Osteocyte (in vitro differentiated cells): ENCODE measurements around the gene DHRS1. TPM values are rescaled to one million over a fixed set of nuclear protein-coding genes. Genes with fewer than 3 reads are reported as not detected.

Source experiments
- DNase-seq: peaks from one replicate; pipeline ENCODE4 v3.0.0; 2021; ENCODE audit warnings: mixed read lengths; ENCODE audit not compliant: unreplicated experiment; ENCODE audit errors: extremely low spot score
- H3K27ac Mint-ChIP-seq: one replicate; pipeline ENCODE4 v1.8.0; 2021; ENCODE audit warnings: mild to moderate bottlenecking, mixed read lengths; ENCODE audit not compliant: unreplicated experiment
- H3K27me3 Mint-ChIP-seq: one replicate; pipeline ENCODE4 v1.8.0; 2021; ENCODE audit warnings: mixed read lengths; ENCODE audit not compliant: unreplicated experiment
- H3K36me3 Mint-ChIP-seq: one replicate; pipeline ENCODE4 v1.8.0; 2021; ENCODE audit warnings: mixed read lengths; ENCODE audit not compliant: unreplicated experiment
- H3K4me1 Mint-ChIP-seq: one replicate; pipeline ENCODE4 v1.8.0; 2021; ENCODE audit warnings: mixed read lengths; ENCODE audit not compliant: unreplicated experiment
- H3K4me3 Mint-ChIP-seq: one replicate; pipeline ENCODE4 v1.8.0; 2021; ENCODE audit warnings: mild to moderate bottlenecking, moderate library complexity, mixed read lengths; ENCODE audit not compliant: unreplicated experiment
- H3K9me3 Mint-ChIP-seq: one replicate; pipeline ENCODE4 v1.8.0; 2021; ENCODE audit warnings: mixed read lengths; ENCODE audit not compliant: unreplicated experiment
- total RNA-seq: library from RNA; stranded (reverse); gene quantifications from 2 replicates; pipeline ENCODE4 v1.2.1, GENCODE V29; 2021
- TF ChIP-seq, protein P1 (sequence below): fragments of 200-600 bp; sonication (generic); IDR thresholded peaks from 2 replicates; pipeline ENCODE4 v1.5.0; 2021; ENCODE audit warnings: antibody characterized with exemption, mild to moderate bottlenecking, moderate library complexity

The DHRS1 gene
- total RNA-seq, 1 donor from 2014 or later, result 27.0 TPM

DNA sequence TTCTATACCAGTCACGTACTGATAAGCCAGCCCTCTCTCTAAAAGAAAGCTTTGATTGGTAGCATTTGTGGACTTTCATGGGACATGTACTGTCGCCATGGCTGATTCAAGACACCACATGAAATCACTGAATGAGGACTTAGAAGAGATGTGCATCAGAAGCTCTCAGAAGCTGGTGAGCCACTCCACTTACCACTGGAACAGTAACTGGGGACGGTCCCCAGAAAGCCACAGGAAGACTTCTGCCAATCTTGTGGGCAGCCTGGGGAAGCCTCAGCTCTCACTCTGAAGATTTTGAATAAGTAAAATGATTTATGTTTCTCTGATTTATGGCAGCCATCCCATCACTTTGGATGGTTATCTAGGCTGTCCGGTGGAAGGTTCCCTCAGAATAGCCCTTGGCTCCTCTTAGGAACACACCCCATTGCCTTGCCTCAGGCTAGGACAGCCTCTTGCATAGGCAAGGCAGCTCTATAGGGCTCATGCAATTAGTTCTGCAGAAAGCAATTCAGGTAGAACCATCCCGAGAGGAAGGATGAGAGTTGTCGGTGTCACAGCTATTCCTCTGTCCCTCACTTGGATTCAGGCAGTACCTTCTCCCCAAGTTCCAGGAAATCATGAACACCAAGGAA, 9.8 kb downstream of the DHRS1 start:
- DNase-seq, result no peak
- no peaks in the 10 kb centered on the region for H3K4me1 Mint-ChIP-seq
- no peak overlapping the region for H3K4me3 Mint-ChIP-seq
- no peaks in the 10 kb centered on the region for H3K27me3 Mint-ChIP-seq
- TF ChIP-seq, protein P1, sequence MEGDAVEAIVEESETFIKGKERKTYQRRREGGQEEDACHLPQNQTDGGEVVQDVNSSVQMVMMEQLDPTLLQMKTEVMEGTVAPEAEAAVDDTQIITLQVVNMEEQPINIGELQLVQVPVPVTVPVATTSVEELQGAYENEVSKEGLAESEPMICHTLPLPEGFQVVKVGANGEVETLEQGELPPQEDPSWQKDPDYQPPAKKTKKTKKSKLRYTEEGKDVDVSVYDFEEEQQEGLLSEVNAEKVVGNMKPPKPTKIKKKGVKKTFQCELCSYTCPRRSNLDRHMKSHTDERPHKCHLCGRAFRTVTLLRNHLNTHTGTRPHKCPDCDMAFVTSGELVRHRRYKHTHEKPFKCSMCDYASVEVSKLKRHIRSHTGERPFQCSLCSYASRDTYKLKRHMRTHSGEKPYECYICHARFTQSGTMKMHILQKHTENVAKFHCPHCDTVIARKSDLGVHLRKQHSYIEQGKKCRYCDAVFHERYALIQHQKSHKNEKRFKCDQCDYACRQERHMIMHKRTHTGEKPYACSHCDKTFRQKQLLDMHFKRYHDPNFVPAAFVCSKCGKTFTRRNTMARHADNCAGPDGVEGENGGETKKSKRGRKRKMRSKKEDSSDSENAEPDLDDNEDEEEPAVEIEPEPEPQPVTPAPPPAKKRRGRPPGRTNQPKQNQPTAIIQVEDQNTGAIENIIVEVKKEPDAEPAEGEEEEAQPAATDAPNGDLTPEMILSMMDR, result no peak
- H3K36me3 Mint-ChIP-seq, result peaks cover 16% of the 10 kb centered on the region
- H3K27ac Mint-ChIP-seq, result no peak overlapping the region
- no peaks in the 10 kb centered on the region for H3K9me3 Mint-ChIP-seq

DNA sequence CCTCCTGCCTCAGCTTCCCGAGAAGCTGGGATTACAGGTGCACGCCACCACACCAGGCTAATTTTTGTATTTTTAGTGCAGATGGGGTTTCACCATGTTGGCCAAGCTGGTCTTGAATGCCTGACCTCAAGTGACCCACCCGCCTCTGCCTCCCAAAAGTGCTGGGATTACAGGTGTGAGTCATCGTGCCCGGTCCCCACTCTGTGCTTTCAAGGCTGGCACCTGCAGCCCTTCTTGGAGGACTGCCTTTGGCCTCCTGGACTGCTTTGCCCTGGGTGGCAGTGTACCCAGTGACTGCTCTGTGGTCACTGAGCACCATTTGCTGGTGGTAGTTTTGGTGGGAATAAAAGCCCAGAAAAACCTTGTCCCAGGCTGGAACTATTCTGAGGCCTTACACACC, 12.6 kb downstream of the DHRS1 start:
- Mint-ChIP-seq H3K9me3 (no peaks in the 10 kb centered on the region), H3K4me3 (no peak overlapping the region), H3K27me3 (no peaks in the 10 kb centered on the region), H3K36me3 (peaks cover 11% of the 10 kb centered on the region), H3K27ac (no peak overlapping the region), H3K4me1 (peaks cover 5% of the 10 kb centered on the region)
- TF ChIP-seq, protein P1, result no peak
- no peak for DNase-seq

DNA sequence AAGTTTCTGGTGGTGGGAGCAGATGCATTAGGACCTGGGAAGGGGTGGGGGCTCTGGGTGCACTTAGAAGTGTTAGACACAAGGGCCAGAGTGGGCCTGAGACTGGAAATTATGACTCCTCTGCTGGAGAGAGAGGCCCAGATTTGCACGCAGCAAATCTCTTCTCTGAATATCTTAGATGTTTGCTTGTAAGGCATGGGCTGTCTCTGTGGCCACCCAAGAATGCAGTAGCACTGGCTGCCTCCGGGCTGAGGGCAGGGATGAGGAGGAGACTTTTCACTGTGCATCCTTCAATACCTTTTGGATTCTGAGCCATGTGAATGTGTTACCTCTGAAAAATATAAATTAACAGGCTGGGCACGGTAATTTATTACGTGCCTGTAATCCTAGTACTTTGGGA, 14.2 kb downstream of the DHRS1 start:
- Mint-ChIP-seq H3K36me3 (peaks cover 1% of the 10 kb centered on the region), H3K4me1 (peaks cover 5% of the 10 kb centered on the region), H3K4me3 (no peak overlapping the region), H3K27me3 (no peaks in the 10 kb centered on the region), H3K9me3 (no peaks in the 10 kb centered on the region), H3K27ac (no peak overlapping the region)
- DNase-seq, result no peak
- TF ChIP-seq, protein P1, result no peak

DNA sequence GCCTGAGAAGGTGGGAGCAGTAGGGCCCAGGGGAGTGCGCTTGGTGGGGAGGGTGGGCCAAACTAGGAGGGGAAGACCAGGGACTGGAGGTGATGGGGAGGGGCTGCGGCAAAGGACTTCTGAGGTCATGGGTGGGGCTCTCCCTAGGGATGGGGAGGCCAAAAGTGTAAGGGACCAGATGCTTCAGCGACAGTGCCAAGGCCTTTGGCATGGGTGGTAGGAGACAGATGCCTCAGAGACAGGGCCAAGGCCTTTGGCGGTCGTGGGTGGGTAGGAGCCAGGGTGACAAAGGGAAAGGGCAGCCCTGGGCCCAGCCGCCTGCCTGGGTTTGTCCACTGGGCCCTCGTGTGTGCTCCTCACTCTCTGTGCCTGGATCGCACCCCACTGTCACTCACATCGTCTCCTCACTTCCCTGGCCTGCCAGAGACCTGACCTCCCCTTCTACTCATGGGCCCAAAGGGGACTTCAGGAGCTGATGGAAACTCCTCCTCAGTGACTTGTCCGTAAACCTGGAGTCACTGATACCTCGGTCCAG, 15.0 kb downstream of the DHRS1 start:
- DNase-seq, result no peak
- no peaks in the 10 kb centered on the region for H3K9me3 Mint-ChIP-seq
- H3K27me3 Mint-ChIP-seq, result no peaks in the 10 kb centered on the region
- no peak overlapping the region for H3K4me3 Mint-ChIP-seq
- no peaks in the 10 kb centered on the region for H3K36me3 Mint-ChIP-seq
- TF ChIP-seq, protein P1, result no peak
- H3K4me1 Mint-ChIP-seq, result peaks cover 5% of the 10 kb centered on the region
- no peak overlapping the region for H3K27ac Mint-ChIP-seq

DNA sequence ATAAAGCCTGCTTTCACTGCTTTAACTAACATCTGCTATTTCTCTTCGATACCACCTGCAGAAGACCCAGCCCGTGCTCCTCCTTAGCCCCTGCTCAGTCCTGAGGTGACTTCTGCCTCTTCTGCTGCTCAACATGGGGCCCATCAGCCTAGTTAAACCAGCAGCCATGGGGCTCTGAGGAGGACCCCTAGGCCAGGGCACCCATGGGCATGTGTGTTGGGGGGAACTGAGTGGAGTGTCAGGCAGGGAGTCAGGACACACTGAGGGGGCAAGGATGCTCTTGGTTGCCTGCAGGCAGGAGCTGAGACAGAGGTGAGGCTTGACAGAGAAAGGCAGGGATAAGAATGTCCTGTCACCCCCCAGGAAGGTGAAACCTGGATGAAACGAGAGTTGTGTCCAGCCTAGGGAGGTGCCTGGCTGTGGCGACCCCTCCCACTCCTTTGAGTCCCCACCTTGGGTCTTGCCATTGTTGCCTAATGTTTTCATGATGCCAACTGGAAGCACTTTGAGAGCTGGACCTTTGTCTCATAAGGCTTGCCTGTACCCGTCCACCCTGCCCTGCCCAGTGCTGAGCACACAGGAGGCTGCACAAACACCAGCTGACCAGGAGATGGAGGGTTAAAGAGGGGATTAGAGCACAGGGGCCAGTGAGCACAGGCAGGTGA, 15.7 kb downstream of the DHRS1 start:
- H3K36me3 Mint-ChIP-seq, result no peaks in the 10 kb centered on the region
- TF ChIP-seq, protein P1, result no peak
- no peak overlapping the region for H3K27ac Mint-ChIP-seq
- H3K27me3 Mint-ChIP-seq, result no peaks in the 10 kb centered on the region
- no peak overlapping the region for H3K4me3 Mint-ChIP-seq
- H3K4me1 Mint-ChIP-seq, result peaks cover 5% of the 10 kb centered on the region
- no peaks in the 10 kb centered on the region for H3K9me3 Mint-ChIP-seq
- no peak for DNase-seq
